ENCODE measurements around the gene FOXJ1.

DNA sequence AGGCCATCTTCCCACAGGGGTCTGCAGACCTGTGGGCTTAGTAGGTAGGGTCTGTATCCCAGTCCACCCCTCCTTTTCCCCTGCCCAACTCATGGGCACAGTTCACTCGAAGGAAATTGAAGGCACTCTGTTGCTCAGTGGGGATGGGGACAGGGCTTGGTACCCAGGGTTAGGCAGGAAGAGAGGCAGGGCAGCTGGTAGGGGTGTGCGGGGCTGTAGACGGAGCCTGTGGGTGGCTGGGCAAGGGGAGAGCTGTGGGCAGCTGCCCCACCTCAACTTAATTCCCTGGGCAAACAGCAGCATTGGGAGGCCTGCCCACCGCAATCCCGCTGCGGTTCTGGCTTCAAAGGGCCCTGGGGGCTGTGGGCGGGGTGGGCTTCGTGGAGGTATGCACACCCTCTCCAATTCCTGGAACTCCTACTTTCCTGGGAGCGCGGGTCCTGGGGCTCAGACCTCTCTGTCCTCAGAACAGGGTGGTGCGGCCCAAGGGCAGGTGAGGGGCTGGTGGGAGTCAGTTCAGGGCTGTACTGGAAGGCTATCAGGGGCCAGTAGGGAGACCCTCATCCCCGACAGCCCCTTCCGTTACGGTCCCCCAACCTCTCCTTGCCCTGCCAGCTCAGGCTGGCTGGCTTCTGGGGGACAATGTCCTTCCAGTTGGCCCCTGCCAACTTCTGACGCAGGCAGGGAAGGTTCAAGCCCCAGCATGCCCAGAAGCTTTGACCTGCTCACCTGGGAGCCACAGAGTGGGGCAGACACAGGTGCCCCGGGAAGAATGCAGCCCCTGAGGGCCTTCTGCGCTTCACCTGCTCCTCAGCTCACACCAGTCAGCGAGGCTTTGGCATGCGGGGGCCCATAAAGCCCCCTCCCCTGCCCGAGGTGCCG, 9.1 kb downstream of the FOXJ1 start:
- TF ChIP-seq POLR2AphosphoS5 (IDR thresholded peaks at IDR 0.05; ENCODE audit: low read depth, low read length): no peak
- TF ChIP-seq, protein P1, sequence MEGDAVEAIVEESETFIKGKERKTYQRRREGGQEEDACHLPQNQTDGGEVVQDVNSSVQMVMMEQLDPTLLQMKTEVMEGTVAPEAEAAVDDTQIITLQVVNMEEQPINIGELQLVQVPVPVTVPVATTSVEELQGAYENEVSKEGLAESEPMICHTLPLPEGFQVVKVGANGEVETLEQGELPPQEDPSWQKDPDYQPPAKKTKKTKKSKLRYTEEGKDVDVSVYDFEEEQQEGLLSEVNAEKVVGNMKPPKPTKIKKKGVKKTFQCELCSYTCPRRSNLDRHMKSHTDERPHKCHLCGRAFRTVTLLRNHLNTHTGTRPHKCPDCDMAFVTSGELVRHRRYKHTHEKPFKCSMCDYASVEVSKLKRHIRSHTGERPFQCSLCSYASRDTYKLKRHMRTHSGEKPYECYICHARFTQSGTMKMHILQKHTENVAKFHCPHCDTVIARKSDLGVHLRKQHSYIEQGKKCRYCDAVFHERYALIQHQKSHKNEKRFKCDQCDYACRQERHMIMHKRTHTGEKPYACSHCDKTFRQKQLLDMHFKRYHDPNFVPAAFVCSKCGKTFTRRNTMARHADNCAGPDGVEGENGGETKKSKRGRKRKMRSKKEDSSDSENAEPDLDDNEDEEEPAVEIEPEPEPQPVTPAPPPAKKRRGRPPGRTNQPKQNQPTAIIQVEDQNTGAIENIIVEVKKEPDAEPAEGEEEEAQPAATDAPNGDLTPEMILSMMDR (IDR thresholded peaks at IDR 0.05): no peak

Data from Panc1 (cell line).